ENCODE results near the gene PLPPR1. TPM values are rescaled to one million over a fixed set of nuclear protein-coding genes. Genes with fewer than 3 reads are reported as not detected.

The PLPPR1 gene
- total and polyA plus RNA-seq, 2 donors (not counting 3 experiments of a cell fraction or from before 2014, with no cell fraction given), result 0.18 to 0.50 TPM

DNA sequence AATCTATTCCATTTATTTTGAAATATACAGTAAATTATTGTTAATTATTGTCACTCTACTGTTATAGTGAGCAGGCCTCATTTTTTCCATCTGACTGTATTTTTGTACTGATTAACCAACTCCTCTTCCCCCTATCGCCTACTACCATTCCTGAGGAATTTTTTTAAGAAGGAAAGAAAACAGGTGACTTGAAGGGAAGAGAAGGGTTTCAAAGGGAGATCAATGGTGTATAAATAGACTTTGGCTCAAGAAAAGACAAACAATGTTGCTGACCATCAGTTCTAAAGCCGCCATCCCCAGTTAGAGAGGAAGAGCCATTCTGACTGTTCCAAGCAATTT is 286.6 kb downstream of the PLPPR1 start:
- dilution Hi-C loops (cut with MboI; ENCODE audit: extremely low pct_ligation_motif_present, low sequenced_read_pairs), result no loop called here
- no peak overlapping the region for H3K27ac ChIP-seq (ENCODE audit: insufficient read depth, low read depth, low read length)
- no peaks in the 10 kb centered on the region for H3K9me1 ChIP-seq (replicated peaks; ENCODE audit: control insufficient read depth, extremely low read depth, insufficient read depth, low read length)
- H3K36me3 ChIP-seq (ENCODE audit: control insufficient read depth in 2 of 2, extremely low read depth in 1 of 2, insufficient read depth in 2 of 2, low read length in 2 of 2), result no peaks in the 10 kb centered on the region
- intact Hi-C loops (cut with micrococcal nuclease), result no loop called here
- no peak for FAIRE-seq
- no peaks in the 10 kb centered on the region for H3K4me1 ChIP-seq (ENCODE audit: control insufficient read depth, extremely low read depth, insufficient read depth, low read length)
- H3K4me3 ChIP-seq (replicated peaks in 1 of 3; ENCODE audit: insufficient read depth in 1 of 3, low read depth in 1 of 3, low read length in 3 of 3), result no peak overlapping the region
- ChIA-PET CTCF (no interaction called here), POLR2A (no interaction called here)
- H3K79me2 ChIP-seq (ENCODE audit: control insufficient read depth, insufficient read depth, low read length), result no peaks in the 10 kb centered on the region
- TF ChIP-seq GATA2 (IDR thresholded peaks at IDR 0.05; ENCODE audit: insufficient read depth, insufficient read length, low read depth, low read length) (no peak), POLR2AphosphoS5 (IDR thresholded peaks at IDR 0.05; ENCODE audit: insufficient read depth, low read depth, low read length) (no peak), EZH2 (IDR thresholded peaks at IDR 0.05; ENCODE audit: borderline replicate concordance, low read depth, low read length, severe bottlenecking) (no peak), JUN (IDR thresholded peaks at IDR 0.05; ENCODE audit: borderline replicate concordance, insufficient read depth, insufficient read length, low read depth) (no peak), MYC (IDR thresholded peaks at IDR 0.05; ENCODE audit: low read depth, low read length) (no peak), POLR2A (IDR thresholded peaks at IDR 0.05; ENCODE audit: low read depth, low read length) (no peak), FOS (IDR thresholded peaks at IDR 0.05; ENCODE audit: borderline replicate concordance, insufficient read depth, low read length) (no peak)
- TF ChIP-seq, protein P1, sequence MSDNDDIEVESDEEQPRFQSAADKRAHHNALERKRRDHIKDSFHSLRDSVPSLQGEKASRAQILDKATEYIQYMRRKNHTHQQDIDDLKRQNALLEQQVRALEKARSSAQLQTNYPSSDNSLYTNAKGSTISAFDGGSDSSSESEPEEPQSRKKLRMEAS (IDR thresholded peaks at IDR 0.05; ENCODE audit: insufficient read depth, insufficient read length), result no peak
- TF ChIP-seq, protein P2, sequence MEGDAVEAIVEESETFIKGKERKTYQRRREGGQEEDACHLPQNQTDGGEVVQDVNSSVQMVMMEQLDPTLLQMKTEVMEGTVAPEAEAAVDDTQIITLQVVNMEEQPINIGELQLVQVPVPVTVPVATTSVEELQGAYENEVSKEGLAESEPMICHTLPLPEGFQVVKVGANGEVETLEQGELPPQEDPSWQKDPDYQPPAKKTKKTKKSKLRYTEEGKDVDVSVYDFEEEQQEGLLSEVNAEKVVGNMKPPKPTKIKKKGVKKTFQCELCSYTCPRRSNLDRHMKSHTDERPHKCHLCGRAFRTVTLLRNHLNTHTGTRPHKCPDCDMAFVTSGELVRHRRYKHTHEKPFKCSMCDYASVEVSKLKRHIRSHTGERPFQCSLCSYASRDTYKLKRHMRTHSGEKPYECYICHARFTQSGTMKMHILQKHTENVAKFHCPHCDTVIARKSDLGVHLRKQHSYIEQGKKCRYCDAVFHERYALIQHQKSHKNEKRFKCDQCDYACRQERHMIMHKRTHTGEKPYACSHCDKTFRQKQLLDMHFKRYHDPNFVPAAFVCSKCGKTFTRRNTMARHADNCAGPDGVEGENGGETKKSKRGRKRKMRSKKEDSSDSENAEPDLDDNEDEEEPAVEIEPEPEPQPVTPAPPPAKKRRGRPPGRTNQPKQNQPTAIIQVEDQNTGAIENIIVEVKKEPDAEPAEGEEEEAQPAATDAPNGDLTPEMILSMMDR (IDR thresholded peaks at IDR 0.05; ENCODE audit: extremely low read depth in 1 of 2, insufficient read depth in 1 of 2, low read depth in 1 of 2, low read length in 2 of 2), result no peak
- BruUV-seq (replicated peaks), result no TSS peak
- H3K4me2 ChIP-seq (ENCODE audit: insufficient read depth, low read length), result no peak overlapping the region
- H3K9me3 ChIP-seq (replicated peaks; ENCODE audit: control insufficient read depth, insufficient read depth, low read length), result no peaks in the 10 kb centered on the region
- peaks cover 0 to 4% of the 10 kb centered on the region in 2 experiments for H3K27me3 ChIP-seq (ENCODE audit: control insufficient read depth in 2 of 2, insufficient read depth in 2 of 2, low read length in 2 of 2)
- no peak overlapping the region for H2AFZ ChIP-seq (ENCODE audit: low read depth, low read length)
- H4K20me1 ChIP-seq (replicated peaks; ENCODE audit: control insufficient read depth, extremely low read depth, insufficient read depth, low read length), result no peaks in the 10 kb centered on the region
- no peak for DNase-seq (ENCODE audit: low read depth, low spot score)
- no peak overlapping the region for H3K9ac ChIP-seq (replicated peaks; ENCODE audit: extremely low read depth, insufficient read depth, low read length)
